ENCODE results near the gene MAN2A1.

The MAN2A1 gene

DNA sequence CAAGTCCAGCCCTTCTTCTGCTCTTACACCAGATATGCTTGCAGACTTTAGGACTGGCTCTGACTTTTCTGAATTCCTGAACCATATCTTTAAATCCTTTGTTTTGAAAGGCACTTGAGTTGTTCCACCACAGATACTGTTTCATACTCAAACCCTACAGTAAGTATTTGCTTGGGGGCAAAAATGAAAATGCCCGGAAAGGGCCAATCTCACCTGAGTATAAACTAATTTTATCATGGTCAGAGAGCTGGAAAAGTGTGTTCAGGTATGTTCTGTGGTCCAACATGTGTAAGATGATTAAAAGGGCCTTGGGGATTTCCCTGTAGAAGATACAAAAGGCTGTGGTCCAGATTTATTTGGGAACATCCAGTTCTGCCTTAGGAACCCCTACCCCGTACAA lies 225.2 kb downstream of the MAN2A1 start:
- Mint-ChIP-seq H3K36me3 (ENCODE audit: insufficient read depth) (no peaks in the 10 kb centered on the region), H3K9me3 (no peaks in the 10 kb centered on the region), H3K4me3 (no peak overlapping the region), H3K27ac (no peak overlapping the region), H3K4me1 (ENCODE audit: low read depth in 2 of 2) (no peaks in the 10 kb centered on the region), H3K27me3 (no peaks in the 10 kb centered on the region)
- ATAC-seq (replicated peaks) (no peak), DNase-seq (no peak)

DNA sequence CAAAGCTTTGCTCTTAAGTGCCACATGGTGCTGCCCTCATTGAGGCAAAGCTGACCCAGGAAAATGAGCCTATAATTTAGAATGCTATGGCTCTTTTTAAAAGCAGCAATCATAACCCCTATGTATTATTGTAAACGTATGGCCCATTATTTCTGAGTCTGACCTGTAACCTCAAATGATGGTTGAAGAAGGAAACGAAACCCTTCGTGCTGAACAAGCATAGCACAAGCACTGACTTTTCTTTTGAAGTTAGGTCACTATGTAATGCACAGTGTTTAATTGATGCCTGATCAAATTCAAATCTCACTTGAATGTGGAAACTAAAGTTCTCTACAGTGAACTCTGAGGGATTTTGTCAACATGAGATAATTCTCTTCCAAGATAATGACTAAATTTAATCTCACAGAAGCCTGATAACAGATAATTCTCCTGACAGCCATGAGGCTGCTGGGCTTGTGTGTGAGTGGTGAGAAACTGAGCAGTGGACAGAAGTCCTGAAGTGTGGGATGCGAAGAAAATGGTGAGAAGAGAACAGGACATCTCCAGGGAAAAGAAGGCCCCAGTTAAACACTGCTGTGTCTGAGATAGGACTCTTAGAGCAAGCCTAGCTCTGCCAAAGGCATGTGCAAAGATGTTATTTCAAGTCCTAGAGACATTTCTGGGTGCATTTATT lies 226.9 kb downstream of the MAN2A1 start:
- ATAC-seq (replicated peaks) (no peak), DNase-seq (no peak)

More for the DNA sequence above, 226.9 kb downstream of the MAN2A1 start:
- H3K36me3 Mint-ChIP-seq (ENCODE audit: insufficient read depth), result no peaks in the 10 kb centered on the region
- no peaks in the 10 kb centered on the region for H3K9me3 Mint-ChIP-seq
- H3K4me3 Mint-ChIP-seq, result no peak overlapping the region
- H3K4me1 Mint-ChIP-seq (ENCODE audit: low read depth in 2 of 2), result peaks cover 4 to 5% of the 10 kb centered on the region in 2 donors
- H3K27me3 Mint-ChIP-seq, result no peaks in the 10 kb centered on the region
- H3K27ac Mint-ChIP-seq, result no peak overlapping the region
